Fibroblast of lung (primary cell): ENCODE results near the gene SLC35A2. TPM values are rescaled to one million over a fixed set of nuclear protein-coding genes. Genes with fewer than 3 reads are reported as not detected.

Experiments
- polyA plus RNA-seq, 2 donors: library from polyadenylated mRNA; depleted of rRNA in 1 of 2; stranded (reverse) in 1 of 2; unstranded in 1 of 2; fragments of >200 nt; gene quantifications; 2 replicates each; pipeline ENCODE4 v1.2.1, GENCODE V29; 2011 to 2012; ENCODE audit warnings: missing spikeins in 1 of 2
- total RNA-seq: library from RNA; depleted of rRNA; stranded (reverse); fragments of >200 nt; gene quantifications from 2 replicates; pipeline ENCODE4 v1.2.1, GENCODE V29; 2014

The SLC35A2 gene
- total and polyA plus RNA-seq, 2 donors (not counting 1 experiment from before 2014, with no cell fraction given): 9.6 to 41.2 TPM

Other genes starting within 250 kb of the SLC35A2 start
- gene WAS, start 227.8 kb downstream of the SLC35A2 start, total RNA-seq: under 0.01 and 0.17 TPM in 2 replicates
- gene WAS, start 227.8 kb downstream of the SLC35A2 start, polyA plus RNA-seq: 0.07 and 0.09 TPM in 2 replicates
- gene SUV39H1, start 214.9 kb downstream of the SLC35A2 start, total RNA-seq: 0.51 and 1.5 TPM in 2 replicates
- gene SUV39H1, start 214.9 kb downstream of the SLC35A2 start, polyA plus RNA-seq: 2.8 and 10.3 TPM in 2 replicates
- gene GLOD5, start 149.9 kb downstream of the SLC35A2 start, total RNA-seq: not detected in 2 replicates
- gene GLOD5, start 149.9 kb downstream of the SLC35A2 start, polyA plus RNA-seq: not detected in 2 replicates
- not detected in 2 replicates for gene GATA1, start 125.1 kb downstream of the SLC35A2 start, total RNA-seq
- gene GATA1, start 125.1 kb downstream of the SLC35A2 start, polyA plus RNA-seq: 0.07 TPM in 1 of 2 replicates, not detected in the other
- gene HDAC6, start 109.6 kb downstream of the SLC35A2 start, total RNA-seq: 31.3 and 32.5 TPM in 2 replicates
- 18.0 and 20.0 TPM in 2 replicates for gene HDAC6, start 109.6 kb downstream of the SLC35A2 start, polyA plus RNA-seq
- gene ERAS, start 85.1 kb downstream of the SLC35A2 start, total RNA-seq: not detected in 2 replicates
- 0.05 TPM in 1 of 2 replicates, not detected in the other for gene ERAS, start 85.1 kb downstream of the SLC35A2 start, polyA plus RNA-seq
- 0.17 and 0.51 TPM in 2 replicates for gene PCSK1N, start 76.0 kb downstream of the SLC35A2 start, total RNA-seq
- 0.08 TPM in 1 of 2 replicates, not detected in the other for gene PCSK1N, start 76.0 kb downstream of the SLC35A2 start, polyA plus RNA-seq
- 22.3 and 32.0 TPM in 2 replicates for gene TIMM17B, start 13.9 kb downstream of the SLC35A2 start, total RNA-seq
- 19.0 and 24.8 TPM in 2 replicates for gene TIMM17B, start 13.9 kb downstream of the SLC35A2 start, polyA plus RNA-seq
- gene PQBP1, start 13.7 kb downstream of the SLC35A2 start, total RNA-seq: 57.0 and 70.9 TPM in 2 replicates
- gene PQBP1, start 13.7 kb downstream of the SLC35A2 start, polyA plus RNA-seq: 41.1 and 57.0 TPM in 2 replicates
- 2.3 and 3.1 TPM in 2 replicates for gene PIM2, start 7.4 kb upstream of the SLC35A2 start, total RNA-seq
- gene PIM2, start 7.4 kb upstream of the SLC35A2 start, polyA plus RNA-seq: 3.7 and 5.0 TPM in 2 replicates
- 23.6 and 33.0 TPM in 2 replicates for gene OTUD5, start 46.0 kb upstream of the SLC35A2 start, total RNA-seq
- 41.4 and 46.6 TPM in 2 replicates for gene OTUD5, start 46.0 kb upstream of the SLC35A2 start, polyA plus RNA-seq
- 0.77 and 1.3 TPM in 2 replicates for gene KCND1, start 60.2 kb upstream of the SLC35A2 start, total RNA-seq
- gene KCND1, start 60.2 kb upstream of the SLC35A2 start, polyA plus RNA-seq: 0.25 and 0.41 TPM in 2 replicates
- gene GRIPAP1, start 90.6 kb upstream of the SLC35A2 start, total RNA-seq: 20.5 and 26.4 TPM in 2 replicates
- 18.5 and 18.6 TPM in 2 replicates for gene GRIPAP1, start 90.6 kb upstream of the SLC35A2 start, polyA plus RNA-seq
- 24.7 and 36.8 TPM in 2 replicates for gene TFE3, start 131.7 kb upstream of the SLC35A2 start, total RNA-seq
- 18.9 and 22.2 TPM in 2 replicates for gene TFE3, start 131.7 kb upstream of the SLC35A2 start, polyA plus RNA-seq
- gene CCDC120, start 147.4 kb upstream of the SLC35A2 start, total RNA-seq: 0.51 and 0.66 TPM in 2 replicates
- gene CCDC120, start 147.4 kb upstream of the SLC35A2 start, polyA plus RNA-seq: 0.52 and 0.55 TPM in 2 replicates
- 6.4 and 11.9 TPM in 2 replicates for gene PRAF2, start 162.4 kb upstream of the SLC35A2 start, total RNA-seq
- 33.1 and 33.5 TPM in 2 replicates for gene PRAF2, start 162.4 kb upstream of the SLC35A2 start, polyA plus RNA-seq
- gene WDR45, start 168.2 kb upstream of the SLC35A2 start, total RNA-seq: 59.8 TPM in 2 replicates
- gene WDR45, start 168.2 kb upstream of the SLC35A2 start, polyA plus RNA-seq: 69.4 and 76.4 TPM in 2 replicates
- gene GPKOW, start 212.1 kb upstream of the SLC35A2 start, total RNA-seq: 15.7 and 19.8 TPM in 2 replicates
- gene GPKOW, start 212.1 kb upstream of the SLC35A2 start, polyA plus RNA-seq: 20.2 and 21.0 TPM in 2 replicates